Stimulated activated CD8-positive, alpha-beta memory T cell treated with anti-CD3 and anti-CD28 coated beads, Interleukin-12 subunit alpha, Interleukin-12 subunit beta, amount 100 ng/mL, for 4 hours (primary cell): ENCODE measurements around the gene ELOVL4.

Experiments
- DNase-seq: peaks from one replicate; pipeline ENCODE4 v3.0.0-alpha.2; 2020; ENCODE audit warnings: low read depth

ELOVL4 gene

DNA sequence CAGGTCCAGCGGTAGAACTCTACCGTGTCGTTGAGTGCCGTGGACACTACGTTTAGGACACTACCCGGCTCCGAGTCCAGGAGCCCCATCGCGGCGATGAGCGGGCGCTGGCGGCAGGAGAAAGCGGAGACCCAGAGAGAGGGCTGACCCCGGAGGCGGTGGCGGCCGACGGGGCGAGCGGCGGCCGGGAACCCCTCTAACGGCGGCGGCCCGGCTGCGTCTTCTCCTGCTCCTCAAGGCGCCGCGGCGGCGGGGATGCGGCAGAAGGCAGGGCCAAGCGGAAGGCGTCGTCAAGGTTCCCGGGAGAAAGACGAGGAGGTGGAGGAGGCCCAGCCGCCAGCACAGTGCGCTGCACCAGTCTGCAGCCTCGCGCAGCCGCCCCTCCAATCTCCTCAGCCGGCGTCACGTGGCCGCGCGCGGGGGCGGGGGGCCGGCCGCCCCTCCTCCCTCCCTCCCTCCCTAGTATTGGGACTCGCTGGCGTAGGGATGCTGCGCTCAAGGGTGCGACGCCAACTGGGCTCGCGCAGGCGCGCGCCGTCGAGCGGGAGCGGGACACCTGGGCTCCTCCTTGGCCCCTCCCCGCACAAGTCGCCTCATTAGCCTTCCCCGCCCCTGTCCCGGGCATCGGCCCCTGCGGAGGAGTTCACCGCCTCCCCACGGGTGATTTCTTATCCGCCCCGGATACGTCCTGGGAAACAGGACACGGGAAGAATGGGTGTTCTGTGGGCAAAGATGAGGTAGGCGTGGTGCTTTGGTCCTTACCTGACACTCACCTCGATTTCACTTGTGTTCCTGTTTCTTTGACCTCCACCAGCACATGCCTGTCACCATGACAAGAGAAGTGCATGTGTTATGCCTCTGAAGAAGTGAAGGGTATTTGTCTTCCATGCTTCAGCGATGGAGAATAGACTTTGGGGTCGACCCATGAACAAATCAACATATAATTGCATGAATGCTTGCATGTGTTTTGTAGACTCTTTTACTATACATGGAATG, at the start of gene ELOVL4:
ELOVL4 (minus strand) TSS at position 363 of the 996 bp plus-strand sequence; CDS start at position 89, 274 bp downstream.
- peak; percentile 59 for DNase-seq

DNA sequence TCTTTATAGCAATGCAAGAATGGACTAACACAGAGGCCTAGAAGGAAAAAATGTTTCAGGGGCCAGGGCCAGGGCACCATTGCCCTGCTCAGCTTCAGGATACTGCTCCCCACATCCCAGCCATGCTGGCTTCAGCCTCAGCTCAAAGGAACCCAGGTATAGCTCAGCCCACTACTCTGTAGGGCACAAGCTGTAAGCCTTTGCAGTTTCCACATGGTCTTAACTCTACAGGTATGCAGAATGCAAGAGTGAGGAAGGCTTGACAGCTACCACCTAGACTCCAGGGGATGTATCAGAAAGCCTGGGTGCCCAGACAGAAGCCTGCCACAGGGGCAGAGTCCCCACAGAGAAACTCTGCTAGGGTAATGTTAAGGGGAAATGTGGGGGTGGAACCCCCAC, 46.6 kb upstream of the ELOVL4 start:
- no peak for DNase-seq

DNA sequence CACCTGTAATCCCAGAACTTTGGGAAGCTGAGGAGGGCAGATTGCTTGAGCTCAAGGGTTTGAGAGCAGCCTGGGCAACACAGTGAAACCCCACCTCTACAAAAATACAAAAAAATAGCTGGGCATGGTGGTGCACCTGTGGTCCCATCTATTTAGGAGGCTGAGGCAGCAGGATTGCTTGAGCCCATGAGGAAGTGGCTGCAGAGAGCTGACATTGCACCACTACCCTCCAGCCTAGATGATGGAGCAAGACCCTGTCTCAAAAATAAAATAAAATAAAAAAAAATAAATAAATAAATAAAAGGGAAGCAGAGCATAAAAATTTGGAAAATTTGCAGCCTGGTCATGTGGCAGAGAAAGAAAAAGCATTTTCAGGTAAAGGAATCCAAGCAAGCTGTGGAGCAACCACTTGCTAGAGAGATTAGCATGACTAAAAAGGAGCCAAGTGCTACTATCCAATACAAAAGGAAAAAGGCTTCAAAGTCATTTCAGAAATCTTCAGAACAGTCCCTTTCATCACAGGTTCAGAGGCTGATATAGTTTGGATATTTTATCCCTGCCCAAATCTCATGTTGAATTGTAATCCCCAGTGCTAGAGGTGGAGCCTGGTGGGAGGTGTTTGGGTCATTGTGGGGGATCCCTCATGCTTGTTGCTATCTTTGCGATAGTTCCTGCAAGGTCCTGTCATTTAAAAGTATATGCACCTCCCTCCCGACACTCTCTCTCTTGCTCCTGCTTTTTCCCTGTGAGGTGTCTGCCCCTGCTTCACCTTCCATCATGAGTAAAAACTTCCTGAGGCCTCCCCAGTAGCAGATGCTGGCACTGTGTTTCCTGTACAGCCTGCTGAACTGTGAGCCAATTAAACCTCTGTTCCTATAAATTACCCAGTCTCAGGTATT, 45.9 kb upstream of the ELOVL4 start:
- DNase-seq = no peak

DNA sequence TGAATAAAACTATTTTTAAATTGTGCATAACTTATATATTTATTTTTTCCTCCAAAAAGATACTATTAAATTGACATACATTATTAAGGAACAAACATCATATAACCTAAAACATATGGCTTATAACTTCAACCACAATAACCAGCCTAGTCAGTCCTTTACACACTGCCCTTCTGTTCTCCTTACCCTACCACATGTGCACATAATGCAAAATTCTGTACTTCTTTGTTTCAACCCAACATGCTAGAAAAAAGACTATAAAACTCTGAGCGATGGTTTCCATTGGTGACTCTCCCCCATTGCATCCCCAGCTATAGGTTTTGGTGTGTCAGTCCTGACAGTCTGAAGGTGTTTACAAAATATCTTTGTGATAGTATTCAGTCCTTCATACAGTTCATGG, 42.3 kb upstream of the ELOVL4 start:
- DNase-seq = no peak

DNA sequence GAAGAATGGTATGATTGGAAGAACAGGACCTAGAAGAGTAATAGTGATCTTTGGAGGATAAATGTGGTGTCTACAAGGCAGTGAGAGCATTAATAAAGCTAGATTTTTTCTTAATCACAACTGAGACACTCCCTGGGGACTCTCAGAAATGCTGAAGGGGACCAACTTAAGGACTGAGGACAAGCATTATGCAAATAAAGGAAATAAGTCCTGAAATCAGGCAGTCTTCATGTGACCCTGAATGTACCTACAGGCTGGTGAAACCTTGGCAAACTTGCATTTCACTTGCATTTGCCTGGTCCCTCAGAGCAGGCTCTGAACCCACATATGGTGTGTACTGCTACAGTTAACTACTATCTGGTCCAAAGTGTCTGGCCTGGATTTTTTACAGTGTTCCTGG, 37.8 kb upstream of the ELOVL4 start:
- no peak for DNase-seq

DNA sequence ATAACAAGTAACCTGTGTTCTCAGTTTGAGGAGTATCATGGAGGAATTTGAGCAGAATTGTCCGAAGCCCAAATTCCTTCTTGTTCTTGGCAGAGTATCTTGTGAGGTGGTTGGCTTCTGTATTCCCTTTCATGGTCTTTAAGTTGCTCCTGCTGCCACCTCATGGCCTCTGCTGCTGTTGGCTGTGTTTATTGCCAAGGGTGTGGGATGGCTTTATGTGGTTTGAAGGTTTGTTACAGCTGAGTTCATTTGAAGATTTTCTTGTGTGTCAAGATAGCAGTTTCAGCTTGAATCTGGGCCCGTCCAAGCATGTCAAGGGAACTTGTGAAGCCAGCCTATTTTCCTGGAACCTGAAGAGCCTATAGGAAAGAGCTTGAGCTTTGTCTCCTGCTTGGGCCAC, 36.9 kb upstream of the ELOVL4 start:
- no peak for DNase-seq

DNA sequence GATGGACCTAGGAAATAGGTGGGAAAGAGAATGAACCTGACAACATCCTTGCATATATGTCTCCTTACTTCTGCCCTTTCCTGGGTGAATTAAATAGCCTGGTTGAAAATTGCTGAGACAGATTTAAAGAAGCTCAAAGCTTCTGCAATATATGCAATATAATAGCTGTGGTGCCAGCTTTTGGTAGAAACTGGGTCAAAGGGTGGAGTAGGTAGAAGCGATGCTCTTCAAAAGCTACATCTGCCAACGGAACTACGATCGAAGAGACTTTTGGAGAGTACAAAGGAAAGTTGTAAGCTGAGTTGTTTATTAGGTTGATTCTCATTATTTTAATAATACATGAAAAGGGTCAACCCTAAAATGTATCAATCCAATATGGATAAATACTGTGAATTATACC, 34.3 kb upstream of the ELOVL4 start:
- no peak for DNase-seq

DNA sequence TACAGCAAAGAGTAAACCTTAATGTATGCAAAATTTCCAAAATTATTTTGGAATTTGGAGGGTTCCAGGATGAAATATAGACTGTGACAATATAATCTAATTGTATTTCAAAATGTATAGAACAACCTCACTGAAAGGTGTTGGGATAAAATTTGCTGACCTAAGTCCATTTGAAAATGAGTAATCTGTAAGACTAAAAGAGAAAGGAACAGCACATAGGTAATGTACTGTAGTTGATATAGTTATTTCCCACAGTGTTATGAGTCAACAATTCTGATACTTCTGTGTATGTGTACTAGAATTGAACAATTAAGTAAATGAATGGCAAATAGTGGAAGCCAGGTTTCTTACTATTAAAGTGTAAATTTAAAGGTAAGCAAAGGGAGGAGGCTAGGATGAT, 23.8 kb upstream of the ELOVL4 start:
- no peak for DNase-seq

DNA sequence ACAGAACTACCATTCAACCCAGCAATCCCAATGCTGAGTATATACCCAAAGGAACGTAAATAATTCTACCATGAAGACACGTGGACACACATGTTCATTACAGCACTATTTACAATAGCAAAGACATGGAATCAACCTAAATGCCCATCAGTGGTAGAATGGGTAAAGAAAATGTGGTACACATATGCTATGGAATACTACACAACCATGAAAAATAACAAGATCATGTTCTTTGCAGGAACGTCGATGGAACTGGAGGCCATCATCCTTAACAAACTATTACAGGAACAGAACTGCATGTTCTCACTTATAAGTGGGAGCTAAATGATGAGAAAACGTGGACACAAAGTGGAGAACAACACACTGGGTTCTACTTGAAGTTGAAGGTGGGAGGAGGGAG, 22.4 kb upstream of the ELOVL4 start:
- no peak for DNase-seq

DNA sequence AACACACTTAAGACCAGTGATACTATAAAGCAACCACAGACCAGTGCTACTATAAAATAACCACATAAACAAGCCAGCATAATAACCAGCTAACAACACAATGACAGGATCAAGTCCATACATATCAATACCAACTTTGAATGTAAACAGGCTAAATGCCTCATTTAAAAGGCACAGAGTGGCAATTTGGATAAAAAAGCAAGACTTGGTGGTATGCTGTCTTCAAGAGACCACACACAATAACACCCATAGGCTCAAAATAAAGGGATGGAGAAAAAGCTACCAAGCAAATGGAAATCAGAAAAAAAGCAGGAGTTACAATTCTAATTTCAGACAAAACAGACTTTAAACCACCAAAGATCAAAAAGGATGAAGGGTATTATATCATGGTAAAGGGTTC, 19.8 kb upstream of the ELOVL4 start:
- no peak for DNase-seq

DNA sequence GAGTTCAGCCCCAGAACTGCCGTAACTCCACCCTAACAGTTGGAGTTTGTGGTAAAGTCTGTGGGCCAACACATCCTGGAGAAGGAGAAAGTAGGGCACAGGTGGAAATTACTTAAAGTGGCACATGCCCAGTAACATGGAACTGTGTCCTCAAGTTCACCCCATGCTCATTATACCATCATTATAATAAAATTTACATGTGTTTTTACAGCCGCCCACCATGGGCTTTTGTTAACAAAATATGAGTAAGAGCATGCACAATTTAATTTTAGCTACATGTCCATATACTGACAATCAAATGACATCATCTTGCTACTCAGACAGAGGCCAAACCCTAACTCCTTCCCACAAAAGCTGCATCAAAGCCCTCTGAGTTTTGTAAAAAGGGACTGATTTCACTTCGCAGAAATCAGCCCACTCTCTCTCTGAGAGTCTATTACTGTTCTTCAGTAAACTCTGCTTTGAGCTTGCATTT, 17.3 kb upstream of the ELOVL4 start:
- no peak for DNase-seq

DNA sequence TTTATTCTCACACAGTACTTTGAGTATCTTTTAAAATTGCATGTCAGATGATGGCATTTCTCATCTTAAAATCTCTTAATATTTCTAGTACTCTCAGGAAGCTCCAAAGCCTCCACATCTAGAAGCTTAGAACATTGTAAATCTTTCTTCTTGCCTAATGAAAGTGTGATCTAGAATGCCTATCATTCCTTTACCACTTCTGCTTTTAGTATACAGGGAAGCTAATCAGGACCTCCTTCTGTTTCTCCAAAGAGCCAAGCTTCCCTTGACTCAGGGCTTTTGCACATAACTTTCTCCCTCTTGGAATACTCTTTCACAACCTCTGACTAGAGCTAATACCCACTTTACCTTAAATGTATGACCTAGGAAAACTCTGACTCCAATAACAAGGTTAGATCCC, 7.5 kb upstream of the ELOVL4 start:
- no peak for DNase-seq

DNA sequence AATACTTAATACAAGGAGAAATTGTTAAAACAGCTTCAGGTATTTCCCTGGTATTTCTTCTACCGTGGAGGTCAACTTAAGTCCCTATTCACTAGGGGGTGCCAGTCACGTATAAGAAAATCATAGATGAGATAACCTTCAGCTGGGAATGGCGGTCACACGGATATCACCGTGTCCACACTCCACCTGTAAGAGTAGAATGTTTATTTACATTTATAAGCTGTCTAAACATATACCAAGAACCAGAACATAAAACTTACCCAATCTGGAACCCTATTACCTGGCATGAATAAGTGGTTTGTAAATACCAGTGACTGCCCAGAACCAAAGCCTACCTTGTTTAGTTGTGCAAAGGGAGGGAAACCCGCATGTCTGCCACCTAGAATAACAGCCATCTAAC, 1.9 kb upstream of the ELOVL4 start:
- no peak for DNase-seq

DNA sequence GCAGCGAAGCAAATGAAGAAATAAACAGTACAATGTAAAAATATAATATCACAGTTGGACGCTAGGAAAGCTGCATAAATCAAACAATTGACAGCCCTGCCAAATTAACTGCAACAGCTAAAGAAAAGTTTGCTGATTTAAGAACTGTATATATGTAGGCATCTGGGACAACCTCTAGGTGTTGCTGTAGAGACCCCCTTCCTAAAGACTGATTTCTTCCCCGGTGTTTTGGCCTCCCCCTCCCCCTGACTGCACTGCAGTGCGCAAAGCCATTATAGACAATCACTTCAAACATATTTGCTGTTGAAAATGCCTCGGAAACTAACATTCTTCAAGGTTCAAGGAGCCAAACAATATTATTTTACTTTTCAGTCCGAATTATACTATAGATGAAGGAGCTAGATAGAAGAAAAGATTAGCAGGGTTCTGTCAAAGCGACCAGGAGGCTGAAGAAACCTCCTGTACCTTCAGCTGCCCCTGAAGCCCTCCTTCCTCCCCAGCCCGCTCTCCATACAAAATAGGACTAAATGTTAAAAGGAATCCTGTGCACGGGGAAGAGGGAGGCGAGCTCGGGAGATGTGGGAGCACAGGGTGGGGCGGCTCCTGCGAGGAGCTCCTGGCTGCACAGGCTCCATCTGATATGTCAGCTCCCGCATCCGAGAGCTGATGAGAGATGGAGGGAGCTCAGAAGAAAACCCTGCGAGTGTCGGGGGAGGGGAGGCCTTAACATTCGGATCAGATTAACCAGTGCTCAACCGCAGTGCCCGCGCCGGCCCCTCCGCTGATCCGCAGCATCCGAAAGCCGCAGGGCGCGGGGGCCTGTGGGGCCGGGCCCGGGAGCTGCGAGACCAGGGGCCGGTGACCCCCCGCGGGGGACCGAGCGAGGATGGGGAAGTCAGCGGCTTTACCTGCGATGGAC, 822 bp downstream of the ELOVL4 start:
- DNase-seq = no peak

DNA sequence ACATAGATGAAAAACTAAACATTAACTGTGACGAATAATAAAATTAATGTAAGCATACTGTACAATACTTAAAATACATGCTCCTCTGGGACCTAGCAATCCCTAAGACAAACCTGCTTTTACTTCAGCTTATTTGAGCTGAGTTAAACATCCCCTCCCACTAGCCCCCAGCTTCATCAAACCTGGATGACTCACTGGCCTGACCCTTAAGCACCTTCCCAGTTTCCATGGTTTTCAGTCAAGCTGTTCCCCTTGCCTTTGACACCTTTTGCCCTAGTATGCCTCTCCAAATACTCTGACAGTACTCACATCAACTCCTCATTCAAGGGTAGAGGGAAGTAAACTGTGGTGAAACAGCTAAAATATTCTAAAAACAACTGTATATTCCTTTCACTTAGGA, 4.2 kb downstream of the ELOVL4 start:
- DNase-seq = no peak

DNA sequence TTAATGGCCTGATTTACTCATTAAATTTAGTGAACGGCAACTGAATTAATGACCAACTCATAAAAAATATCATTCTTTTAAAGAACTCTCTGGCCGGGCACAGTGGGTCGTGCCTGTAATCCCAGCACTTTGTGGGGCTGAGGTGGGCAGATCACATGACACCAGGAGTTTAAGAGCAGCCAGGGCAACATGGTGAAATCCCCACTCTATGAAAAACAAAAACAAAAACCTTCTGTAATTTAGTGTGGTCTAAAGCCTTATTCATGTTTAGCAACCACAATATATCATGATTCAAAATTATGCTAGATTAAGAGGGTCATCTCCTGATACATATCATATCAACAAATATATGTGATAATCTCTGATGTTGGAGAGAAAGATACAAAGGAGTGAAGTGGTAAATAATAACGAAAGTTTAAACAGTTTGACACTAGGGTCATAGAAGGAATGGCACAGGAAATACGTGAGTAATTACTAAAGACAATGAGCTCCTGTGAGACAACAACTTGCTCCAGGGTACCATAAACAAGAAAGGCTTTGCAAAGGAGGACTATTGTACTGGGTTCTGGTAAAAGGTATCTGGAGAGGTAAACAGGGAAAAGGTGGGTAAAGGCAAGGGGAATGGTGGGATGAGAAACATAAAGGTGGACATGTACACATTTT, 5.7 kb downstream of the ELOVL4 start:
- DNase-seq = no peak

DNA sequence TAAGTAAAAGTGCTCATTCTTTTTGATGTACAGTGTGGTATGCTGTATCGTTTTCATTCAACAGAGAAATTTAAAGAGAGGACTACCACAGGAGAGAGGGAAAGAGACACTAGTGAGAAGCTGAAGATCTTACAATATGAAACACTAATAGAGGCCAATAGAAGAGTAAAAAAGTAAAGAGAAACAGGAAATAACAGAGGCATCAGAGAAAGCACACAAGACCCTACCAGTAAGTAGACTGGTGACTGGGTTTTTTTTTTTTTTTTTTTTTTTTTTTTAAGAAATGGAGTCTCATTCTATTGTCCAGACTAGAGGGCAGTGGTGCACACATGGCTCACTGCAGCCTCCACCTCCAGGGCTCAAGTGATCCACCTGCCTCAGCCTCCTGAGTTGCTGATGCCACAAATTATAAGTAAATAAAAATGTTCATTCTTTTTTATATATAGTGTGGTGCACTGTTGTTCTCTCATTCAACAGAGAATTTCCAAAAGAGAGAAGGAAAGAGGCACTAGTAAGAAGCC, 18.8 kb downstream of the ELOVL4 start:
- DNase-seq = no peak

DNA sequence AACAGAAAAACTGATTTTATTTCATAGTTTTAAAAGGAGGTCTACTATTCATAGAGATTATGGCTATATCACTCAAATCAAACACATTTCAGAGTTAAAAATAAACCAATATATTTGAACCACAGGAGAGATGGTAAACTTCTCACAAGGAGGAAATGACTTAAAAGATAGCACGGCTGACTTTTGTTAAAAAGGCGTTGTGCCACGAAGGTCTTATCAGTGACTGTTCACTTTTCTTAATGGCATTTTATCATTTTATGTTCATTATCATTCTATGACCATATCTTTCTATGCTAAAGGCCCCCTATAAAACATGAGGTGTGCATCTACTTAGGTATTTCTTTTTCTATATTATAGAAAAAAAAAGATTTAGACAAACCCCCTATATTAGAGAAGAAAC, 19.6 kb downstream of the ELOVL4 start:
- DNase-seq = no peak

DNA sequence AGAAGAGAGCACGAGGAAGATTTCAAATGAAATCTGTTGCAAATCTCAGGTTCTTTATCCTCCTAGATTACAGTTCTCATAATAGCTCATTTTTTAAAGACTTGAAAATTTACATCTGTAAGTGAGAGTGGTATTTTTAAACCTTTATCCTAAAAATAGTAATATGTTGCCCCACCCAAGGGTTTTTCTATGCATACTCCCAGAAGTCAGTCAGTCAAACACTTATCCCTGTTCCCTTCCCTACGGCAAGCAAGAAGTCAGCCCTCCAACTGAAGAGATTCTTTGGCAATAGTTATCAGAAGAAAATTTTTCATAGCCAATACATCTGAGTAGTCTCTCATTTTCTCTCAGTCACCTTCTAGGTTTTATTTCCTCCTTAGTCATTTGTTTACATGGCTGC, 24.1 kb downstream of the ELOVL4 start:
- no peak for DNase-seq

DNA sequence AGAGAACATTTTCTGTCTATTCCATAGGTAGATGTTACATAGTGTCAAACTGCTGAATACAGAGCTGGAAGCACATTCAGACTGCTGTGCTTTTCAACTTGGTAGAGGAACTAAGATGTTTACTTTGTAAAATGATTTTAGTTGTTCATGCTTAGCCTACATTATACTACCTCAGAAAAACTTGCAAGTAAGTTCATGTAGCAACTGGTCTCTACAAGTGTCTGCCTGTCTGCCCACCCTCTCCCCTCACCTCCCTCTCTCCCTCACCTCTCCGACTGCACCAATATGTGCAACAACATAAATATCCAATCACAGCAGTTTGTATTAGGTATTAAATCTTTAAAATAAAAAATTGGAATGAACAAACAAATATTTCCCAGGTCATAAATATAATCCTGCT, 25.3 kb downstream of the ELOVL4 start:
- no peak for DNase-seq

DNA sequence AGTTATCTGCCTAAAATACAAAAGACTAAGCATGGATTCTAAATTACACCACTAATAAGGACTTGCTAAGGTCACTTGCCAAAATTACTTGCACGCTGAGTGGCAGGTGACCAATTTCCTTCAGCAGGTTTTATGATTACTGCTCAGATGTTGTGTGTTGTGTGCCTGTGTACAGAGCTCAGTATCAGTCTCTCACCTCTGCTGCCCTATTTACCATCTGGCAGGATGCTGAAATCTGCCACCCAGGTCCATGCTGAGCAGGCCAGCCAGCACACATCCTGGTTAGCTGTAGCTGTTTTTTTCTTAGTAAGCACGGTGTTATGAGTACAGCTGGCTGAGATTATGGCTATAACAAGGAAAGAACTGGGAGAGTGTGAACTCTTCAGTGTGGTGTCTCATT, 34.0 kb downstream of the ELOVL4 start:
- DNase-seq = no peak
